Ovary (tissue), 9 donors: ENCODE results near the gene TEX261. TPM values are rescaled to one million over a fixed set of nuclear protein-coding genes. Genes with fewer than 3 reads are reported as not detected.
A peak's percentile ranks its signal among the peaks of the same experiment; 100 is the strongest.

ENCODE experiments used
- DNase-seq, 5 donors: peaks; one replicate each; pipeline ENCODE4 v3.0.0-alpha.2; 2019 to 2020
- H3K27ac ChIP-seq, 2 donors: fragments of 200-600 bp; one replicate each; pipeline versions ENCODE4 v1.5.1 to v1.8.0; 2019 to 2022
- H3K27me3 ChIP-seq: fragments of 200-600 bp; one replicate; pipeline ENCODE4 v1.8.0; 2022
- H3K36me3 ChIP-seq: fragments of 200-600 bp; sonication (generic); one replicate; pipeline ENCODE4 v1.5.1; 2019
- H3K4me1 ChIP-seq: one replicate; pipeline ENCODE4 v1.8.1; 2013; ENCODE audit warnings: mild to moderate bottlenecking, moderate library complexity; ENCODE audit not compliant: insufficient read depth
- H3K4me3 ChIP-seq: fragments of 200-600 bp; sonication (generic); one replicate; pipeline ENCODE4 v1.5.1; 2017
- H3K9me3 ChIP-seq, 2 donors: fragments of 200-600 bp in 1 of 2; sonication (generic) in 1 of 2; one replicate each; pipeline versions ENCODE4 v1.5.1 to v1.8.1; 2013 to 2019; ENCODE audit warnings: mild to moderate bottlenecking in 1 of 2, moderate library complexity in 1 of 2
- CTCF ChIP-seq, 3 donors: fragments of 450-650 bp in 2 of 3; fragments of 200-600 bp in 1 of 3; IDR thresholded peaks; one replicate each; pipeline versions ENCODE4 v1.5.1 to v1.8.0; 2016 to 2022; ENCODE audit warnings: antibody characterized with exemption in 3 of 3, mild to moderate bottlenecking in 1 of 3
- EP300 ChIP-seq: sonication (generic); formaldehyde crosslinking; IDR thresholded peaks from one replicate; pipeline ENCODE4 v1.6.1; 2017; ENCODE audit warnings: antibody characterized with exemption
- POLR2A ChIP-seq: fragments of 450-650 bp; IDR thresholded peaks from one replicate; pipeline ENCODE4 v1.6.1; 2017; ENCODE audit warnings: antibody characterized with exemption, mild to moderate bottlenecking, moderate library complexity
- WGBS, 3 donors: extraction: QIAGEN DNeasy Blood & Tissue Kit in 1 of 3; methylation state at CpG; one replicate each; pipeline versions ENCODE4 v1.1.5 to v1.1.7; 2013 to 2017; 5-methylcytosine and 5-hydroxymethylcytosine counted together
- intact Hi-C, 4 donors: fragments of 100-400 bp; cut with DNase I; formaldehyde crosslinking; loops; one replicate each; pipeline versions ENCODE4 v1.11.0 to v1.15.1; 2022 to 2023
- polyA plus RNA-seq, 2 donors: library from polyadenylated mRNA; stranded (reverse); fragments of 200-250 nt in 1 of 2; fragments of 350-450 nt in 1 of 2; fragmentation: Illumina TruSeq in 1 of 2; extraction: RNeasy Lipid Tissue Mini Kit (QIAGEN cat#74804) in 1 of 2; gene quantifications; one replicate each; pipeline ENCODE4 v1.2.3, GENCODE V29; 2013 to 2014
- total RNA-seq, 7 donors: library from RNA; depleted of rRNA in 2 of 7; stranded (reverse); fragments of >200 nt in 2 of 7; fragmentation: NEBNext Ultra II Directional in 3 of 7; extraction: Animal tissue kit (Norgen Biotek cat#: 25700) in 3 of 7; gene quantifications; one replicate each; pipeline versions ENCODE4 v1.1.0 to v1.2.4, GENCODE V29; 2016 to 2023
- donor health status: DM: no; HTN: no; CAD: no; lungs with moderate emphysema.
- donor health status: DM: no; HTN: no; CAD: no.
- donor health status: Bipolar disorder and iron deficiency.
- donor health status: DM: yes; HTN: yes; CAD: no.
- donor health status: DM: no; HTN: no; CAD: no.
- donor health status: DM: yes; HTN: yes; CAD: no.

The TEX261 gene
- total and polyA plus RNA-seq, 9 donors: 21.6 to 132 (median 57.3) TPM

DNA sequence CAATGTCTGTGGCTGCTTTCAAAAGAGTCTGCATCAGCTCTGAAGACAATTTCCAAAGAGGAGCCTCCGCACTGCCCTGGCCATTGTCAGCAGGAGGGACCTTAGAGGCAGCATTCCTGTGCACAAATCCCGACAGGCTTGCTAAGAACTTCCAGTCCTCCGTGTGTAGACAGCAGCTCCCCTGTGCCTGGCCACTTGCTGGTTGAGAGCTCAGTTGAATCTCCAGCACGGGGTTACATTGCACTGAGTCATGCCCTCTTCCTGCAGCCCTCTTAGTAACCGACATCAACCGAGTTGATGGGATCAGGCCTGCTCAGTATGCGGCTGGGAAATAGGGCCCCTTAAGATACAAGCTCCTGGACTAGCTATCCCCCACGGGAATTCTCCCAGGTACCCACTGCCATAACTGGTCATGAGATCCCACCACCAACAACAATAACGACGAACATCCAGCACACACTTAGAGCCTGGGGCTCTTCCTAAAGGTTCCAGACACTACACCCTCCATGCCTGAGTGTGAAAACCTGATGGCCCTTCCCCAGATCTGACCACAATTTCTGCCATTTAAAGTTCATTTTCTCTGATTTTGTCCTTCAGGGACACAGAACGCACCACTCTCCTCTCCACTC is 47.0 kb downstream of the TEX261 start:
- no peak for TF ChIP-seq POLR2A
- no peak for TF ChIP-seq CTCF (IDR thresholded peaks at IDR 0.05)
- TF ChIP-seq EP300: no peak
- Histone ChIP-seq H3K4me1 (no peaks in the 10 kb centered on the region), H3K27me3 (no peaks in the 10 kb centered on the region), H3K9me3 (no peaks in the 10 kb centered on the region), H3K4me3 (no peak overlapping the region), H3K27ac (no peak overlapping the region), H3K36me3 (no peaks in the 10 kb centered on the region)
- 46 to 59% (median 57%) methylated on average over 11 of the region's 11 CpGs for WGBS, 3 donors
- no peak for DNase-seq
- intact Hi-C loops: loop anchor here in 3 of 4 donors (5.0 kb wide), 1 partner anchor 75 kb away; no protein-coding TSS in a partner anchor

DNA sequence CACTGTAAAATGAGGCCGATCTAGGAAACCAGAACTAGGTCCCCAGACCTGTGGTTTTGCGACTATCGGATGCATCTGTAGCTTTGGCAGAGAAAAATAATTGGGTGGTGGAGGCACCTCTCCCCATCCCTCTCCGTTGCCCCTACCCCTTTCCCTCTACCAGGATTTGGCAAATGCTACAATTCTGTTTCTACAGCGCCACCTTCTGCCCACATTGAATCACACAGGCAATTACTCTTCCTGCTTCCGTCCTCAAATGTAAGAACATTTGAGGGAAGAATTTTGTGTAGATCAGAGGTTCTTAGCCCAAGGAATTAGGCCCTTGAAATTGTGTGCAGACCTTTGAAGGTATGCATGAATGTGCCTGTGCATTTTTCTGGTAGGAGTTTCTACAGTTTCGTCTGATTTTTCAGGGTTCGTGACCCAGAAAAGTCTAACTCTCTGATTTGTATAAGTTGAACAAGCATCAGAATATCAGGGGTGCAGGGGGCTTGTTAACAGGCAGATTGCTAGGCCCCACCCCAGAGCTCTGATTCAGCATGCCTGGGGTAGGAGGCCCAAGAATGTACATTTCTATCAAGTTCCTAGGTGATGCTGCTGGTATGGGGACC is 47.7 kb downstream of the TEX261 start:
- no peak for TF ChIP-seq EP300
- no peak for TF ChIP-seq POLR2A
- peak in 2 of 3 donors; percentile 41 to 42 for TF ChIP-seq CTCF (IDR thresholded peaks at IDR 0.05)
- intact Hi-C loops: loop anchor here in 3 of 4 donors (5.0 kb wide), 1 partner anchor 75 kb away; no protein-coding TSS in a partner anchor
- Histone ChIP-seq H3K9me3 (no peaks in the 10 kb centered on the region), H3K27ac (no peak overlapping the region), H3K36me3 (no peaks in the 10 kb centered on the region), H3K4me1 (no peaks in the 10 kb centered on the region), H3K4me3 (no peak overlapping the region), H3K27me3 (no peaks in the 10 kb centered on the region)
- WGBS, 3 donors: 20 to 25% (median 22%) methylated on average over 8 of the region's 8 CpGs
- DNase-seq: peak in 3 of 5 donors; percentile 20 to 52 (median 39)

GRCh38 chr2:70944111-70944690 is 50.5 kb downstream of the TEX261 start:
- Histone ChIP-seq H3K27me3 (no peaks in the 10 kb centered on the region), H3K4me3 (no peak overlapping the region), H3K4me1 (no peaks in the 10 kb centered on the region), H3K36me3 (no peaks in the 10 kb centered on the region), H3K27ac (no peak overlapping the region), H3K9me3 (no peaks in the 10 kb centered on the region)
- TF ChIP-seq POLR2A (no peak), EP300 (no peak), CTCF (IDR thresholded peaks at IDR 0.05) (no peak)
- intact Hi-C loops: loop anchor here in 1 of 4 donors (5.0 kb wide), 1 partner anchor 72 kb away; no protein-coding TSS in a partner anchor
- peak in 1 of 5 donors; percentile 7 for DNase-seq
- WGBS, 3 donors: 71 to 88% (median 77%) methylated on average over 4 of the region's 4 CpGs

DNA sequence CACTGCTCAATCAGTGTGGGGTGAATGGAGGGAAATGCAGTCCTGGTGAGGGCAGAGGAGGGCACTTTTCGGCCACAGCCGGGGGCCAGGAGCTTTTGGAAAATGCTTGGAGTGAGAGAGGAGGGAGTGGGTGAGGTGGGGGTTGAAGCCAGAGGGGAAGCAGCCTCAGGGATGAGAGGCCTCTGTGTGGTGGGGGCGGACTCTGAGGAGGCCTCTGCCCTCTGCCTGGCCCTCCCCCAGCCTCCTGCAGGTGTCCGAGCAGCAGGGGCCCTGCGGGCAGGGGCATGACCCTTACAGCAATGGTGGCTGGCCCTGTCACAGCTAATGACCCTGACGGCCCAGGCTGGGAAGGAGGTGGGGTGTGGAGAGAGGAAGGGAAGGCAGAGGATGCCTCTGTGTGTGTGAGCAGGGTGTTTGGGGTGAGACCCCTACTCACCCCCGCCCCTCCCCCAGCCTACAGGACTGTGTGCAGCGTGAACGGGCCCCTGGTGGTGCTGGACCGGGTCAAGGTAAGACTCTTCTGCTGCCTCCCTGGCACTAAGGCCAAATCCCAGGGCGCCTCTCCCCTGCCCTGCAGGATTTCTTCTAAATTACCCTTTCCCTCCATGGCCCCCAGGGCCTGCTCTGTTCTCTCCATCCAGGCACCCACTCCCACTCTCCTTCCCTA is 51.3 kb downstream of the TEX261 start:
- DNase-seq: peak in 1 of 5 donors; percentile 4
- intact Hi-C loops: loop anchor here in 1 of 4 donors (5.0 kb wide), 1 partner anchor 71 kb away; no protein-coding TSS in a partner anchor
- 69 to 77% (median 72%) methylated on average over 11 of the region's 11 CpGs for WGBS, 3 donors

More for the DNA sequence above, 51.3 kb downstream of the TEX261 start:
- Histone ChIP-seq H3K27me3 (no peaks in the 10 kb centered on the region), H3K4me1 (no peaks in the 10 kb centered on the region), H3K36me3 (no peaks in the 10 kb centered on the region), H3K27ac (no peak overlapping the region), H3K4me3 (no peak overlapping the region), H3K9me3 (no peaks in the 10 kb centered on the region)
- no peak for TF ChIP-seq EP300
- TF ChIP-seq CTCF (IDR thresholded peaks at IDR 0.05): no peak
- no peak for TF ChIP-seq POLR2A
